Fibroblast of skin of right quadriceps (primary cell): Measurements from ENCODE around the gene KLRC2.
"Not testable (repeated sequence)": the region's sequence is repeated elsewhere in the genome, so short reads cannot be mapped to it uniquely, and the experiment has no call there.

Experiments
- DNase-seq: peaks from one replicate; pipeline ENCODE4 v3.0.0-alpha.2; 2013

KLRC2 gene

GRCh38 chr12:10435816-10436215, at the start of gene KLRC2:
KLRC2 (minus strand) TSS chr12:10436010; CDS start chr12:10435986, 24 bp downstream.
- peak; percentile 31 for DNase-seq

- not testable (repeated sequence) for DNase-seq
These were observed 46.1 kb upstream of the KLRC2 start for GRCh38 chr12:10481901-10482300.

- not testable (repeated sequence) for DNase-seq
These were observed 37.0 kb upstream of the KLRC2 start for GRCh38 chr12:10472808-10473207.

DNA sequence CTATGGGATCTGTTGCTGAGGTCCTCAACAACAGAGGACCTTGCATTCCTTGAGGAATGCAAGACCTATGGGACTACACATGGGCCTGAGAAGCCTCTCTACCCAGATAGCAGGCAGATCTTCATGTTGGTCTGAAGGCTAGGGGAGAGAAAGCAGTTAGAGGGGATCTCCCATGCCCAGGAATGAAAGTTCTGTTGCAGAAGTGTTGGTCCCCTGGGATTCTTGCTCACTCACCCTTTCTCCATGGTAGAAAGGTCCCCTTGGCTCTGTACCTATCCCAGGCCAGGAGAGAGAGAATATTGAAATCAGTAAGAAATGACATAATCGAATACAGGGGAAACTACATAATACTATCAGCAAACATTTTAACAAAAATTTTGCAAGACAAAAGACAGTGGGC, 33.9 kb upstream of the KLRC2 start:
- no peak for DNase-seq

DNA sequence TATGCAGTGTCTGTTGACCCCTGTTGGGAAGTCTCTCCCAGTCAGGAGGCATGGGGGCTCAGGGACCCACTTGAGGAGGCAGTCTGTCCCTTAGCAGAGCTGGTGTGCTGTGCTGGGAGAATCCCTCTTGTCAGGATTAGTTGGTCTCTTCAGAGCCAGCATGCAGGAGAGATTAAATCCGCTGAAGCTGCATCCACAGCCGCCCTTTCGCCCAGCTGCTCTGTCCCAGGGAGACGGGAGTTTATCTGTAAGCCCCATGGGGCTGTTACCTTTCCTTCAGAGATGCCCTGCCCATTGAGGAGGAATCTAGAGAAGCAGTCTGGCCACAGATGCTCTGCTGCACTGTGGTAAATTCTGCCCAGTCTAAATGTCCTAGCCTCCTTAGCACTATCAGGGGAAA, 30.5 kb upstream of the KLRC2 start:
- no peak for DNase-seq

- no peak for DNase-seq
These were observed 21.9 kb upstream of the KLRC2 start for GRCh38 chr12:10457760-10458159.

GRCh38 chr12:10456856-10457255, 21.0 kb upstream of the KLRC2 start:
- DNase-seq, result no peak

GRCh38 chr12:10455766-10456165, 20.0 kb upstream of the KLRC2 start:
- DNase-seq, result no peak

DNA sequence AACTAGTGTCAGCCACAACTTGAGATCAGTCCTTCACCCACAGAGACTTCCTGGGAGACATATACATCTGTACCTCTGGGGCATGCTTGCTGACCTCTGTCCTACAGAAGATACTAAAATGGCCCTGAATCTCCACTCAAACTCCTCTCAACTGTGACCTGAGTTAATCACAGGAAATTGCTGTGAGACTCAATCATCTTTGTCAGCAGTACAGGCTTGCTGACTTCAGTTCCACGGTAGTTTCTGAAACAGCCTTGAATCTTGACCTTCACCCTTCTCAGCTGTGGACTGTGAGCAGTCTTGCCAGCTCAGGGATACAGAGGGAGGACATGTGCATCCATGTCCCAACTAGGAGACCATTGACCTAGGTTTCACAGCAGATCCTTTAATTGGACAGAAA, 18.7 kb upstream of the KLRC2 start:
- DNase-seq, result no peak

DNA sequence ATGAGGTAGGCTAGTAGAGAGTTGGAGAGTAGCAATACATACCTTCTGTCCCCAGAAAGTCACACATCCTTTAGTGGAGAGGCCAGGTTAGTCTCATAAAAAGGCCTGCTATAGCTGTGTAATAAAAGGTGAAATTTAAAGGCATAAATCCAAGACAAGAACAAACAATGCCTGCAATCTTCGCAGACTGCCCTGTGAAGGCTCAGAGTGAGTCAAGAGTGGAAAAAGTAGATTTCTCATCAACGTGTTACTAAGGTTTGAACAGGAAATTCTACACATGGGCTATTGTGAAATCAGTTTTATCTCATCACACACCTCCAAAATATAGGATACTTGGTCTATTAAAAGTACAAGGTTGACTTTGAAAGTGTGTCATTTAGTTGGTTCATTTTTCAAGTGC, 17.3 kb upstream of the KLRC2 start, which contains the start of gene KLRC1:
Gene KLRC1, minus strand, starts transcription at position 222 of the 400 bp plus-strand sequence. CDS start 2,221 bp downstream, outside the sequence.
- DNase-seq, result no peak

GRCh38 chr12:10448236-10448635, 12.4 kb upstream of the KLRC2 start:
- no peak for DNase-seq

DNA sequence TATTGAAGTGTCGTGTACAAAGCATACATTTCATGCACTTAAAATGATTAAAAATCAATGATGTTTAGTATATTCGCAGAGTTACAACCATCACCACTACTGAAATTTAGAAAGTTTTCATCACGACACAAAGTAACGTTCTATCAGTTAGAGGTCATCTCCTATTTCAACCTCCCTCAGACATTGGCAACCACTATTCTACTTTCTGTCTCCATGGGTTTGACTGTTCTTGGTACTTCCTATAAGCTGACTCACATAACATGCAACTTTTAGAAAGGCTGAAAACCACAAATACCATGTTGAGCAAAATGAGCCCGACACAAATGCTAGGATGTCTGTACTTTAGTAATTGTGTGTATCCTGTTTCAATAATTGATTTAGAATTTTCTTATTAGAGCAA, 10.2 kb upstream of the KLRC2 start:
- DNase-seq, result peak; percentile 9

DNA sequence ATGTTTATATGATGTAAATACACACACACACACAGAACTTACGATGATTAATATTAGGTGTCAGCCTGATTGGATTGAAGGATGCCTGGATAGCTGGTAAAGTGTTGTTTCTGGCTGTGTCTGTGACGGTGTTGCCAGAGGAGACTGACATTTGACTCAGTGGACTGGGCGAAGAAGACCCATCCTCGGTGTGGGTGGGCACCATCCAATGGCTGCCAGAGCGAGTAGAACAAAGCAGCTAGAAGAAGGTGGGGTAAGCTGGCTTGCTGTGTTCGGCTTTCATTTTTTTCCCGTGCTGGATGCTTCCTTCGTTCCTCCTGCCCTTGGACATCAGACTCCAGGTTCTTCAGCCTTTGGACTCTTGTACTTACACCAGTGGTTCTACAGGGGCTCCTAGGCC, 5.3 kb upstream of the KLRC2 start:
- DNase-seq, result not testable (repeated sequence)

GRCh38 chr12:10439608-10440274, 3.9 kb upstream of the KLRC2 start:
- not testable (repeated sequence) for DNase-seq

GRCh38 chr12:10437601-10438000, 1.8 kb upstream of the KLRC2 start:
- not testable (repeated sequence) for DNase-seq

- peak; percentile 41 for DNase-seq
These were observed 5.2 kb downstream of the KLRC2 start for GRCh38 chr12:10430623-10431022.

DNA sequence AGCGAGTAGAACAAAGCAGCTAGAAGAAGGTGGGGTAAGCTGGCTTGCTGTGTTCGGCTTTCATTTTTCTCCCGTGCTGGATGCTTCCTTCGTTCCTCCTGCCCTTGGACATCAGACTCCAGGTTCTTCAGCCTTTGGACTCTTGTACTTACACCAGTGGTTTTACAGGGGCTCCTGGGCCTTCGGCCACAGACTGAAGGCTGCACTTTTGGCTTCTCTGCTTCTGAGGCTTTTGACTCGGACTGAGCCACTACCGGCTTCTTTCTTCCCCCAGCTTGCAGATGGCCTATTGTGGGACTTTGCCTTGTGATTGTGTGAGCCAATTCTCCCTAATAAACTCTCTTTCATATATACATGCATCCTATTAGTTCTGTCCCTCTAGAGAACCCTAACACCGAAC, 9.9 kb downstream of the KLRC2 start:
- not testable (repeated sequence) for DNase-seq

GRCh38 chr12:10424260-10424899, 11.4 kb downstream of the KLRC2 start:
- DNase-seq, result not testable (repeated sequence)

DNA sequence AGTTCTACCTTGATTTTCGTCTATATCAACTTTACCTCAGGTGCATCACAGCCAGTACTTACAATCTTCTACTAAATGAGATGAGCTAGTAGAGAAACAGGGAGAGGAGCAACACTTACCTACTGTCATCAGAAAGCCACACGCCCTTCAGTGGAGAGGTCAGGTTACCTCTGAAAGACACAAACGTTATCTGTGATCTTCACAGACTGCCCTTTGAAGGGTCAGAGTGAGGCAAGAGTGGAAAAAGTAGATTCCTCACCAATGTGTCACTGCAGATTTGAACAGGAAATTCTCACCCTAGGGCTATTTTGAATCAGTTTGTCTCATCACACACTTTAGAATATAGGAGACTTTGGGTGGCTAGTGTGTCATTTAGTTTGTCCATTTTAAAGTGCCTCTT, 13.7 kb downstream of the KLRC2 start:
- DNase-seq, result not testable (repeated sequence)

GRCh38 chr12:10420334-10420733, 15.5 kb downstream of the KLRC2 start, which contains the start of gene KLRC3:
KLRC3 (minus strand) TSS chr12:10420595; CDS start chr12:10420550, 45 bp downstream.
- peak; percentile 2 for DNase-seq

- no peak for DNase-seq
These were observed 26.4 kb downstream of the KLRC2 start, which contains the start of gene KLRC4 for GRCh38 chr12:10409392-10409791. KLRC4 (minus strand) TSS chr12:10409757; CDS start chr12:10409575, 182 bp downstream.

GRCh38 chr12:10408842-10409241, 27.0 kb downstream of the KLRC2 start:
- DNase-seq, result no peak

- no peak for DNase-seq
These were observed 29.1 kb downstream of the KLRC2 start for GRCh38 chr12:10406725-10407124.

DNA sequence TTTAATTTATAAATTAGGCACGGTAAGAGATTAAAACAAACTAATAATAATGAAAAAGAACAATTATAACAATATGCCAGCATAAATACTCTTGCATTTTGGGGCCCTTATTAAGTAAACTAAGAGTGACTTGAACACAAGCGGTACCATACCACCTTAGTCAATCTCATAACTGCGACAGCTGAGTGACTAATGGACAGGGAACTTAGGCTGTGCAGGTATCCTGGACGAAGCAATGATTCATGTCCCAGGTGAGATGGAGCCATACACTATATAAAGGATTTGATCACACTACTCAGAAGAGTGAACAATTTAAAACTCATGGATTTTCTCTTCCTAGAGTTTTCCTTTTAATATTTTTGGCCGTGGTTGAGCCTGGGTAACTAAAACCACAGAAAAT, 30.5 kb downstream of the KLRC2 start:
- no peak for DNase-seq
